Measurements from ENCODE around the gene RARS2. TPM values are rescaled to one million over a fixed set of nuclear protein-coding genes. Genes with fewer than 3 reads are reported as not detected.
A peak's percentile ranks its signal among the peaks of the same experiment; 100 is the strongest.

Gene RARS2
- polyA plus RNA-seq, 2 of the 4 experiments (the other 2 are of a cell fraction): 14.6 to 23.7 TPM

GRCh38 chr6:87606199-87606598, 16.4 kb upstream of the RARS2 start:
- H3K27ac ChIP-seq: no peak overlapping the region
- ChIA-PET CTCF (interaction anchor here (0.7 kb wide), 1 partner anchor 191 kb away, joined by 3 read pairs; no protein-coding TSS in a partner anchor), POLR2A (no interaction called here)
- no peak for DNase-seq (ENCODE audit: low read depth in 1 of 2, low spot score in 1 of 2)
- 68% methylated on average over 2 of the region's 2 CpGs for WGBS (ENCODE audit: missing lambda C conversion rate)
- H3K9me3 ChIP-seq: no peaks in the 10 kb centered on the region
- no peak overlapping the region for H3K4me2 ChIP-seq
- ATAC-seq: no peak
- FAIRE-seq: no peak
- H3K4me3 ChIP-seq: no peak overlapping the region
- H3K4me1 ChIP-seq: no peaks in the 10 kb centered on the region
- TF ChIP-seq RCOR1 (IDR thresholded peaks at IDR 0.05; ENCODE audit: low read depth, low read length) (no peak), EP300 (IDR thresholded peaks at IDR 0.05) (no peak), HDAC2 (IDR thresholded peaks at IDR 0.05) (no peak), PHF8 (IDR thresholded peaks at IDR 0.05; ENCODE audit: borderline replicate concordance, low read depth) (no peak), GATA3 (IDR thresholded peaks at IDR 0.05; ENCODE audit: borderline replicate concordance) (no peak), POLR2AphosphoS2 (conservative IDR thresholded peaks at IDR 0.05; ENCODE audit: low read length) (no peak), JUNB (IDR thresholded peaks at IDR 0.05) (no peak), POLR2A (IDR thresholded peaks at IDR 0.05; ENCODE audit: low read length) (no peak), BHLHE40 (IDR thresholded peaks at IDR 0.05; ENCODE audit: low read depth, low read length) (no peak), MYC (IDR thresholded peaks at IDR 0.05; ENCODE audit: borderline replicate concordance, low read length) (no peak)

GRCh38 chr6:87600576-87600975, 10.8 kb upstream of the RARS2 start:
- FAIRE-seq (no peak), DNase-seq (ENCODE audit: low read depth in 1 of 2, low spot score in 1 of 2) (no peak), ATAC-seq (no peak)
- H3K9me3 ChIP-seq: no peaks in the 10 kb centered on the region
- ChIA-PET POLR2A (no interaction called here), CTCF (no interaction called here)
- H3K27ac ChIP-seq: no peak overlapping the region
- H3K4me1 ChIP-seq: no peaks in the 10 kb centered on the region
- TF ChIP-seq HOXA7 (CRISPR knock-in tag; IDR thresholded peaks at IDR 0.05) (no peak), RAD21 (conservative IDR thresholded peaks at IDR 0.05 in 1 of 2, IDR thresholded peaks at IDR 0.05 in 1 of 2) (no peak), CTCF (IDR thresholded peaks at IDR 0.05) (no peak), FOSB (CRISPR knock-in tag; IDR thresholded peaks at IDR 0.05) (no peak), EHF (CRISPR knock-in tag; IDR thresholded peaks at IDR 0.05) (no peak)
- TF ChIP-seq, protein P1, sequence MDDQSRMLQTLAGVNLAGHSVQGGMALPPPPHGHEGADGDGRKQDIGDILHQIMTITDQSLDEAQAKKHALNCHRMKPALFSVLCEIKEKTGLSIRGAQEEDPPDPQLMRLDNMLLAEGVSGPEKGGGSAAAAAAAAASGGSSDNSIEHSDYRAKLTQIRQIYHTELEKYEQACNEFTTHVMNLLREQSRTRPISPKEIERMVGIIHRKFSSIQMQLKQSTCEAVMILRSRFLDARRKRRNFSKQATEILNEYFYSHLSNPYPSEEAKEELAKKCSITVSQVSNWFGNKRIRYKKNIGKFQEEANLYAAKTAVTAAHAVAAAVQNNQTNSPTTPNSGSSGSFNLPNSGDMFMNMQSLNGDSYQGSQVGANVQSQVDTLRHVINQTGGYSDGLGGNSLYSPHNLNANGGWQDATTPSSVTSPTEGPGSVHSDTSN (IDR thresholded peaks at IDR 0.05): no peak
- H3K4me2 ChIP-seq: no peak overlapping the region
- WGBS (ENCODE audit: missing lambda C conversion rate): 86% methylated on average over 1 of the region's 1 CpG
- H3K4me3 ChIP-seq: no peak overlapping the region

DNA sequence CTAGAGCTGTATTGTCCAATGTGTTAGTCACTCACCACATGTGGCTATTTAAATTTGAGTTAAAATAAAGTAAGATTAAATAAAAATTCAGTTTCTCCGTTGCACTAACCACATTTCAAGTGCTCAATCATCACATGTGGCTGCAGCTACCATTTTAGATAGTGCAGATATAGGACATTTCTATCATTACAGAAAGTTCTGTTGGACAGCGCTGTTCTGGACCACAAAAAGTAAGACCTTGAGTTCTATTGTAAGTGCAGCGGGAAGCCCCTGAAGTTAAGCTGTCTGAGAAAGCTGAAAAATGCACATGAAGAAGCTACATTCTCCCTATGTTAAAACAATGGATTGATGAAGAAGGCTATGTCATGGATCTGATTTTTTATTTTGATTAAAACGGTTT, 1.2 kb upstream of the RARS2 start:
- Histone ChIP-seq H3K4me1 (peaks cover 19% of the 10 kb centered on the region; the same call in 2 of the 3 replicates), H3K9me3 (no peaks in the 10 kb centered on the region), H3K4me3 (peak overlapping the region; percentile 66), H3K27ac (peak overlapping the region; percentile 88 to 90; a peak in 4 of 6 replicates), H3K4me2 (peak overlapping the region; percentile 82)
- FAIRE-seq (no peak), DNase-seq (ENCODE audit: low read depth in 1 of 2, low spot score in 1 of 2) (no peak), ATAC-seq (no peak)
- no peak for TF ChIP-seq SMC3 (IDR thresholded peaks at IDR 0.05)
- no peak for TF ChIP-seq TP53 (CRISPR knock-in tag; IDR thresholded peaks at IDR 0.05)
- no peak for TF ChIP-seq BCL3 (IDR thresholded peaks at IDR 0.05)
- TF ChIP-seq PHF8 (IDR thresholded peaks at IDR 0.05; ENCODE audit: borderline replicate concordance, low read depth): no peak
- TF ChIP-seq HOXB13 (CRISPR knock-in tag; IDR thresholded peaks at IDR 0.05; ENCODE audit: low read depth): no peak
- TF ChIP-seq CHD4 (IDR thresholded peaks at IDR 0.05; ENCODE audit: borderline replicate concordance): no peak
- TF ChIP-seq POLR2A (IDR thresholded peaks at IDR 0.05; ENCODE audit: low read length): no peak
- TF ChIP-seq FOXS1 (CRISPR knock-in tag; IDR thresholded peaks at IDR 0.05): no peak
- no peak for TF ChIP-seq KDM1A (IDR thresholded peaks at IDR 0.05; ENCODE audit: low read depth)
- no peak for TF ChIP-seq HEYL (CRISPR knock-in tag; IDR thresholded peaks at IDR 0.05)
- no peak for TF ChIP-seq HOXB5 (CRISPR knock-in tag; IDR thresholded peaks at IDR 0.05)
- no peak for TF ChIP-seq MAZ (IDR thresholded peaks at IDR 0.05; ENCODE audit: borderline replicate concordance, low read depth, low read length)
- TF ChIP-seq SREBF2 (IDR thresholded peaks at IDR 0.05): no peak
- TF ChIP-seq FOSB (CRISPR knock-in tag; IDR thresholded peaks at IDR 0.05): no peak
- TF ChIP-seq MAFK (IDR thresholded peaks at IDR 0.05; ENCODE audit: partially characterized antibody): no peak
- no peak for TF ChIP-seq RCOR1 (IDR thresholded peaks at IDR 0.05; ENCODE audit: low read depth, low read length)
- TF ChIP-seq HOXA7 (CRISPR knock-in tag; IDR thresholded peaks at IDR 0.05): no peak
- CTCF ChIA-PET: no interaction called here
- POLR2A ChIA-PET: no interaction called here
- 55% methylated on average over 4 of the region's 4 CpGs for WGBS (ENCODE audit: missing lambda C conversion rate)

Measured in A549 (cell line).